Astrocyte of the hippocampus (primary cell): ENCODE measurements around the gene DLG3.
"Not testable (repeated sequence)": the region's sequence is repeated elsewhere in the genome, so short reads cannot be mapped to it uniquely, and the experiment has no call there.

ENCODE experiments used
- DNase-seq: peaks from one replicate; pipeline ENCODE4 v3.0.0; 2011; ENCODE audit warnings: low read depth, low spot score

DLG3 gene

GRCh38 chrX:70444326-70444945 is at the start of gene DLG3:
Gene DLG3, plus strand, starts transcription at chrX:70444835. Its CDS starts 367 bp downstream, at chrX:70445202.
- DNase-seq: peak; percentile 70

GRCh38 chrX:70398899-70399298 is 45.7 kb upstream of the DLG3 start:
- DNase-seq: no peak

- DNase-seq: not testable (repeated sequence)
Observed at GRCh38 chrX:70400181-70400580, 44.5 kb upstream of the DLG3 start.

GRCh38 chrX:70402721-70403120 is 41.9 kb upstream of the DLG3 start:
- DNase-seq: no peak

GRCh38 chrX:70405003-70405402 is 39.6 kb upstream of the DLG3 start:
- no peak for DNase-seq

GRCh38 chrX:70410921-70411320 is 33.7 kb upstream of the DLG3 start:
- no peak for DNase-seq

- DNase-seq: no peak
Observed at GRCh38 chrX:70411475-70411874, 33.2 kb upstream of the DLG3 start.

GRCh38 chrX:70421618-70422017 is 23.0 kb upstream of the DLG3 start:
- no peak for DNase-seq

GRCh38 chrX:70422851-70423341 is 21.7 kb upstream of the DLG3 start, which contains the start of gene GDPD2:
Gene GDPD2, plus strand, starts transcription at chrX:70423314. Its CDS starts 1,671 bp downstream, at chrX:70424985.
- DNase-seq: peak; percentile 76

- no peak for DNase-seq
Observed at GRCh38 chrX:70423936-70424675, 20.5 kb upstream of the DLG3 start.

GRCh38 chrX:70424801-70425200 is 19.8 kb upstream of the DLG3 start:
- DNase-seq: no peak

- no peak for DNase-seq
Observed at GRCh38 chrX:70426286-70427278, 18.1 kb upstream of the DLG3 start.

GRCh38 chrX:70427365-70427764 is 17.3 kb upstream of the DLG3 start:
- no peak for DNase-seq

- no peak for DNase-seq
Observed at GRCh38 chrX:70429759-70430158, 14.9 kb upstream of the DLG3 start.

- no peak for DNase-seq
Observed at GRCh38 chrX:70432936-70433847, 11.4 kb upstream of the DLG3 start.

- DNase-seq: peak; percentile 75
Observed at GRCh38 chrX:70433848-70434351, 10.7 kb upstream of the DLG3 start.

GRCh38 chrX:70434352-70434866 is 10.2 kb upstream of the DLG3 start:
- DNase-seq: peak; percentile 89

- DNase-seq: peak; percentile 34
Observed at GRCh38 chrX:70434914-70435586, 9.6 kb upstream of the DLG3 start.

- no peak for DNase-seq
Observed at GRCh38 chrX:70436343-70436742, 8.3 kb upstream of the DLG3 start.

- no peak for DNase-seq
Observed at GRCh38 chrX:70437011-70437410, 7.6 kb upstream of the DLG3 start.
